ENCODE results near the gene TRAP1. TPM values are rescaled to one million over a fixed set of nuclear protein-coding genes. Genes with fewer than 3 reads are reported as not detected.

TRAP1 gene
- total RNA-seq, 1 donor from 2014 or later: 111 TPM

DNA sequence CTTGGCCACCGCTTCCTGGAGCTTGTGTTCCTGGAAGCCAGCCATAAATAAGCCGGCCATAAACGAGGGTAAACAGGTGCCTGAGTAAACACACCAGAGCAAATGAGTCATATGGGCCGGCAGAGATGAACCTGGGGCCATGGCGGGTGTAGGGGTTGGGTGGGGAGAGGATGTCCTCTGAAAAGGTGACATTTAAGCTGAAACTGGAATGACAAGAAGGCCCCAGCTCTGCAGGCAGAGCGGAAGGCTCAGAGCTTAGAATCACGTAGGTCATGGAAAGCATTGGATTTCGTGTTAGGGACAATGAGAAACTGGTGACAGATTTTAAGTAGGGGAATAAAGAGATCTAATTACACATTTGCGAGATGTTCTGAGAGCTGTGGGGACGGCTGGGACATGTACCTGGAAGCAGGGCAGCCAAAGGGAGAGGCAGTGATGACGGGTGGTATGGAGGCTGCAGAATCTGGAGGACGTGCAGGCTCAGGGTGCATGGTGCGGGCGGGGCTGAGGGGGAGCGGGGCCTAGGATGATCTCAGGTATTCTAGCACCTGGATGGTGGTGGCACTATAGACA is 70.9 kb downstream of the TRAP1 start:
- Histone ChIP-seq H3K27me3 (no peaks in the 10 kb centered on the region), H3K4me3 (no peak overlapping the region), H3K36me3 (peaks cover 0 to 4% of the 10 kb centered on the region in 2 donors), H3K27ac (no peak overlapping the region), H3K9me3 (no peaks in the 10 kb centered on the region), H3K4me1 (peaks cover 5% of the 10 kb centered on the region)
- intact Hi-C loops (cut with DNase I): no loop called here
- no peak for TF ChIP-seq POLR2A (IDR thresholded peaks at IDR 0.05)
- TF ChIP-seq POLR2AphosphoS5 (IDR thresholded peaks at IDR 0.05; ENCODE audit: insufficient read depth in 1 of 2, low read depth in 1 of 2): no peak
- TF ChIP-seq, protein P1, sequence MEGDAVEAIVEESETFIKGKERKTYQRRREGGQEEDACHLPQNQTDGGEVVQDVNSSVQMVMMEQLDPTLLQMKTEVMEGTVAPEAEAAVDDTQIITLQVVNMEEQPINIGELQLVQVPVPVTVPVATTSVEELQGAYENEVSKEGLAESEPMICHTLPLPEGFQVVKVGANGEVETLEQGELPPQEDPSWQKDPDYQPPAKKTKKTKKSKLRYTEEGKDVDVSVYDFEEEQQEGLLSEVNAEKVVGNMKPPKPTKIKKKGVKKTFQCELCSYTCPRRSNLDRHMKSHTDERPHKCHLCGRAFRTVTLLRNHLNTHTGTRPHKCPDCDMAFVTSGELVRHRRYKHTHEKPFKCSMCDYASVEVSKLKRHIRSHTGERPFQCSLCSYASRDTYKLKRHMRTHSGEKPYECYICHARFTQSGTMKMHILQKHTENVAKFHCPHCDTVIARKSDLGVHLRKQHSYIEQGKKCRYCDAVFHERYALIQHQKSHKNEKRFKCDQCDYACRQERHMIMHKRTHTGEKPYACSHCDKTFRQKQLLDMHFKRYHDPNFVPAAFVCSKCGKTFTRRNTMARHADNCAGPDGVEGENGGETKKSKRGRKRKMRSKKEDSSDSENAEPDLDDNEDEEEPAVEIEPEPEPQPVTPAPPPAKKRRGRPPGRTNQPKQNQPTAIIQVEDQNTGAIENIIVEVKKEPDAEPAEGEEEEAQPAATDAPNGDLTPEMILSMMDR (IDR thresholded peaks at IDR 0.05): no peak
- DNase-seq (ENCODE audit: extremely low spot score in 2 of 2): peak in 1 of 2 donors; percentile 18

DNA sequence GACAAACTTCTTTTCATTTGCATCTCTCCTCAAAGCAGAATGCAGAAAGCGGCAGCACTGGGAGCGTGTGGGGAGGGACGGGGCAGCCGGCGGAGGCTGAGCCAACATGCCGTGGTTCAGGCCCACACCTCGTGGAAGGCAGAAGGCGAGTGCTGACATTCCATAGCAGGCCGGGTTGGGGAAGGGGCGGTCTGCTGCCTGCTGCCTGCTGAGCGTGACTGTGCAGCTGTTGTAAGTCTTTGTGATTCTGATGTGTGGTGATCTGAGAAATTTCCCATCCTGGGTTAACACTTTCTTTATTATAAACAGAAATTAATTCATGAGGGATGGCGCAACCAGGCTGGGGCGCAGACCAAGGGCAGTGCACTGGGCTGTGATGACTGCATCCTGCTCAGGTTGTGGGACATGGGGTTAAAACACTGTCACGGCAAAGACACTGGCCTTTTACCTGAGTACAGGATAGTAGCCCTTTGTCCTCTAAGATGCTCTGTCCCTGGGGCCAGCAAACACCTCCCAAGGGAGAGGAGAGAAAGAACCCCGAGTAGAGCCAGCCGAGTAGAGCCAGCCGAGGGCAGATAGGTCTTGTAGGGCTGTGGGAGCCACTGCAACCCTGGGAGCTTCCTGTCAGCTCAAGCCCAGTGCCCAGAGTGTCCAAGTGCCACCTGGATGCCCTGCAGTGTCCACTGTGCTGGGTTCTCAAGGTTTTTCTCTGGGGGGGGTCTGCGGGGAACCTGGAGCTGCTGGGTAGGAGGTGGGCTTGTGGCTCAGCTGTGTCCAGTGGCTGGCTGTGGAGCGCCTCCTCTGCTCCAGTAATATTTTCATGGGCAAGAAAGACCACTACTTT is 71.6 kb downstream of the TRAP1 start:
- H3K4me3 ChIP-seq: no peak overlapping the region
- no peaks in the 10 kb centered on the region for H3K9me3 ChIP-seq
- TF ChIP-seq POLR2A (IDR thresholded peaks at IDR 0.05): no peak
- no peak for TF ChIP-seq POLR2AphosphoS5 (IDR thresholded peaks at IDR 0.05; ENCODE audit: insufficient read depth in 1 of 2, low read depth in 1 of 2)
- TF ChIP-seq, protein P1 (IDR thresholded peaks at IDR 0.05): no peak
- H3K36me3 ChIP-seq: peaks cover 0 to 4% of the 10 kb centered on the region in 2 donors
- DNase-seq (ENCODE audit: extremely low spot score in 2 of 2): peak in 1 of 2 donors; percentile 75
- H3K27me3 ChIP-seq: no peaks in the 10 kb centered on the region
- peaks cover 5% of the 10 kb centered on the region for H3K4me1 ChIP-seq
- H3K27ac ChIP-seq: no peak overlapping the region
- intact Hi-C loops (cut with DNase I): no loop called here

DNA sequence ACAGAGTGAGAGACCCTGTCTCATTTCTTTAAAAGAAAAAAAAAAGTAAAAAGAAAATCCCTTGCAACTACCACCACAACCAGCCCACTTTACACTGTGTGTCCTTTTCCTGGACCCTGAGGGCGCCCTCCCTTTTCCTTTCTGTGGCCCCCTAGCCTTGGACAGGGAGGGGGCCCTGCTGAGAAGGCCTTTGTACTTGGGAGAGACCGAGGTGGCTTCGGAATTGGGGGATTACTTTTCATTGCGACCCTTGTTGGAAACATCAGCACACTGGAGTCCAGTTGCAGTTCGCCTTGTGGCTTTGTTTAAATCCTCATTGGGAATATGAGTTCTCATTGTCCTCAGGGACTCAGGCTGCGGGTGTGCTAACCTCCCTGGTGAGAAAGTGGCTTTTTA is 72.2 kb downstream of the TRAP1 start:
- Histone ChIP-seq H3K9me3 (no peaks in the 10 kb centered on the region), H3K27ac (no peak overlapping the region), H3K36me3 (peaks cover 0 to 4% of the 10 kb centered on the region in 2 donors), H3K4me3 (no peak overlapping the region), H3K4me1 (peaks cover 5% of the 10 kb centered on the region), H3K27me3 (no peaks in the 10 kb centered on the region)
- DNase-seq (ENCODE audit: extremely low spot score in 2 of 2): no peak
- TF ChIP-seq POLR2AphosphoS5 (IDR thresholded peaks at IDR 0.05; ENCODE audit: insufficient read depth in 1 of 2, low read depth in 1 of 2): no peak
- TF ChIP-seq POLR2A (IDR thresholded peaks at IDR 0.05): no peak
- TF ChIP-seq, protein P1 (IDR thresholded peaks at IDR 0.05): no peak
- intact Hi-C loops (cut with DNase I): no loop called here

DNA sequence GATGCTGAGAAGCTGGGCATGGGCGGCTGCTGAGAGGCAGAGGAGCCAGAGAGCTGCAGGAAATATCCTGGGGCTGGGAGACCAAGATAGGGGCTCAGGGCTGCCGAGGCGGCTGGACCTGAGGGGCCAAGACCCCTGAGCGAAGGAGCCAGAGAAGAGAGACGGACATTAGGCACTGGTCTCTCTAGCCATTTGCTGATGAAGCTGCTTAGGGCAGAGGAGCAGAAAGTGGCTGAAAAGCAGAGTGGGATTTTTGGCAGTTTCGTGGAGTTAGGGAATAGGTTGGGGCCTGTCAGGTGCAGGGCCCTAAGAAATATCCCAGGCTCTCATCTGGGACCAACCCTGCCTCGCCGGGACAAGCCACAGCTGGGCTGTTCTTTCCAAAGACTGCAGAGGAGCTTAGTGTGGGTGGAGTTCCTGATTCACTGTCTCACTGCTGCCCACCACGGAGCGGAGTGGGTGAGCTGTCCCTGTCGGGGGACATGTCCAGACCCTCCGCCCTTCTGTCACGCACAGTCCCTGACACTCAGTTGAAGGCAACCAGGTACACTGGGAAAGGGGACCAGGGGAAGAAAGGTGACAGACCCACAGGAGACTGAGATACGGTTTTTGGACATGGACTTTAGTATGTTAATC is 74.1 kb downstream of the TRAP1 start:
- Histone ChIP-seq H3K36me3 (peaks cover 0 to 4% of the 10 kb centered on the region in 2 donors), H3K4me1 (peaks cover 5% of the 10 kb centered on the region), H3K9me3 (no peaks in the 10 kb centered on the region), H3K27ac (no peak overlapping the region), H3K4me3 (peak overlapping the region in 1 of 2 donors; percentile 1), H3K27me3 (no peaks in the 10 kb centered on the region)
- TF ChIP-seq, protein P1 (IDR thresholded peaks at IDR 0.05): no peak
- TF ChIP-seq POLR2A (IDR thresholded peaks at IDR 0.05) (no peak), POLR2AphosphoS5 (IDR thresholded peaks at IDR 0.05; ENCODE audit: insufficient read depth in 1 of 2, low read depth in 1 of 2) (no peak)
- peak in 1 of 2 donors; percentile 32 for DNase-seq (ENCODE audit: extremely low spot score in 2 of 2)
- intact Hi-C loops (cut with DNase I): no loop called here

All from vagina (tissue), 2 donors.